ENCODE data around the gene NAA40.

Gene NAA40

DNA sequence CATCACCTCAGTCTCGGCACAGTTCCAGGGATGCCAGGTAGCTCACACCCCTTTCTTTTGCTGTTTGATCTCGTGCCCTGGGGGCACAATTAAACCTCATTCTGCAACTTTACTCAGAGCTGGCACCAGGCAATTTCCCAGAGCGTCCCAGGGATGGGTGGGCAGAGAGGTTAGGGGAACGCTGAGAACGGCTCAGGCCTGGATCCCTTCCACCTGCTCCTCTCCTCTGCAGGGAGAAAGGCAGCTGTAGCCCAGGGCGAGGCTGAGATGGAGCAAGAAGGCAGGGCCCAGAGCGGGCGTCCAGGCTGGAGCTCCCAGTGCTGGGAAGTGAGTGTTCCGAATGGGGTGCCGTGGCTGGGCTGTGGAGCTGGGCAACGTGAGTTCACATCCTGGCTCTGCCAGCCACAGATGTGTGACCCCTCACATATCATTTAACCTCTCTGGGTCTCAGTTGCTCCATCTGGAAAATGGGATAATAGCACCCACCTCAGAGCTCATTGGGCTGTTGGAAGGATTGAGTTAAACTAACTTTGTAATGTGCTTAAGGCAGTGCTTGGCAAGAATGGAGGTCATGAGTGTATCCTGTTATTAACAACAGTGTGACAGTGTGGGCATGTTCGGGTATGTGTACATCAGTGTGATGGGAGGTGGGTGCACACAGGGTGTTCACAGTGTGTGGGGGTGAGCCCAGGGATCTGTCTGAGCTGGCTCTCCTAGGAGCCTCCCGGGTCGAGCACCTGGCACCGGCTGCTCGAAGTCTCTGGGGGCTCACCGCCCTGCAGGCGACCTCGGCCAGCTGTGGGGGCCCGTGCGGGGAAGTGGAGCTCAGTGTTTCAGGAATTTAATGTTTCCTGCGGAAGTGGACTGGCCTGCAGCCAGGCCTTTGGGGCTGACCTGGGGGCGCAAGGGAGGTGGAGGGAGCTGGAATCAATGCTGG lies 63.0 kb downstream of the NAA40 start:
- TF ChIP-seq, protein P1, sequence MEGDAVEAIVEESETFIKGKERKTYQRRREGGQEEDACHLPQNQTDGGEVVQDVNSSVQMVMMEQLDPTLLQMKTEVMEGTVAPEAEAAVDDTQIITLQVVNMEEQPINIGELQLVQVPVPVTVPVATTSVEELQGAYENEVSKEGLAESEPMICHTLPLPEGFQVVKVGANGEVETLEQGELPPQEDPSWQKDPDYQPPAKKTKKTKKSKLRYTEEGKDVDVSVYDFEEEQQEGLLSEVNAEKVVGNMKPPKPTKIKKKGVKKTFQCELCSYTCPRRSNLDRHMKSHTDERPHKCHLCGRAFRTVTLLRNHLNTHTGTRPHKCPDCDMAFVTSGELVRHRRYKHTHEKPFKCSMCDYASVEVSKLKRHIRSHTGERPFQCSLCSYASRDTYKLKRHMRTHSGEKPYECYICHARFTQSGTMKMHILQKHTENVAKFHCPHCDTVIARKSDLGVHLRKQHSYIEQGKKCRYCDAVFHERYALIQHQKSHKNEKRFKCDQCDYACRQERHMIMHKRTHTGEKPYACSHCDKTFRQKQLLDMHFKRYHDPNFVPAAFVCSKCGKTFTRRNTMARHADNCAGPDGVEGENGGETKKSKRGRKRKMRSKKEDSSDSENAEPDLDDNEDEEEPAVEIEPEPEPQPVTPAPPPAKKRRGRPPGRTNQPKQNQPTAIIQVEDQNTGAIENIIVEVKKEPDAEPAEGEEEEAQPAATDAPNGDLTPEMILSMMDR (IDR thresholded peaks at IDR 0.05; ENCODE audit: low read depth, low read length, missing control alignments) = no peak
- Histone ChIP-seq H3K36me3 (replicated peaks) (peaks cover 17% of the 10 kb centered on the region), H3K27ac (no peak overlapping the region), H3K27me3 (replicated peaks) (no peaks in the 10 kb centered on the region), H3K4me3 (ENCODE audit: low read depth, low read length) (no peak overlapping the region)
- DNase-seq = no peak
- in situ Hi-C loops (cut with HindIII; ENCODE audit: low pct_ligation_motif_present, low sequenced_read_pairs) = loop anchor here (5.0 kb wide), 1 partner anchor 136 kb away; no protein-coding TSS in a partner anchor

DNA sequence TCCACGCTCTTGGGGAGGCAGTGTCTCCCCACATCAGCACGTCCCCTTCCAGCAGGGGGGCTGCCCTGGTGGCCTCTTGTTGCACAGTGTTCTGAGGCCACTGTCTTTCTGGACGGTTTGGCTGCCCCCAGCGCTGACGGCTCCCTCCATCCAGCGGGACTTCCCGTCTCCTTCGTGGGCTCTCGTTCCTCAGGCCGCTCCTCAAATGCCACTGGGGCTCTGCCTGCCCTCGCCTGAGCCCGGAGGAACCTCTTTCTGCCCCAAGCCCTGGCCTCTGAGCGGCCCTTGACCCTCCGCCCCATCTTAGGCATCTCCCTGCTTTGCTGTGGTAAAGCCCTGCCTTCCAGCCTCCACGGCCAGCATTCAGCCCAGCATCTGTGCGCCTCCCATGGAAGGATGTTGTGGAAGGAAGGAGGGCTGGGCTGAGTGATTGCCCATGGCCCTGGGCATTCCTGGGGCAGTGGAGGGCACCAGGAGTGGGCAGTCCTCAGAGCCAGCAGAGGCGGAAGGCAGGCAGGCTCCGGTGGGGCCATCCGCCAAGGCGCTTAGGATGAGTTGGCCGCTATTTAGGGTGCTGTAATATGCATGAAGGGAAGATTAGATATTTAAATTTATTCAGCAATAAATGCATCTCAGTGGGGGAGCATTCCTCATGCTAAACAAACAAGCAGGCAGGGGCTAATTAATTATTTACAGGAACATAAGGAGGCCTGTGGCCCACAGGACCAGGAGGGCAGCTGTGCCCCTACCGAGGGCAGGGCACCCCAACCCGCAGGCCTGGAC lies 65.2 kb downstream of the NAA40 start:
- no peaks in the 10 kb centered on the region for H3K36me3 ChIP-seq (replicated peaks)
- no peak overlapping the region for H3K4me3 ChIP-seq (ENCODE audit: low read depth, low read length)
- no peaks in the 10 kb centered on the region for H3K27me3 ChIP-seq (replicated peaks)
- no peak overlapping the region for H3K27ac ChIP-seq
- no peak for DNase-seq
- in situ Hi-C loops (cut with HindIII; ENCODE audit: low pct_ligation_motif_present, low sequenced_read_pairs) = loop anchor here (5.0 kb wide), 1 partner anchor 133 kb away; no protein-coding TSS in a partner anchor
- TF ChIP-seq, protein P1 (IDR thresholded peaks at IDR 0.05; ENCODE audit: low read depth, low read length, missing control alignments) = no peak

DNA sequence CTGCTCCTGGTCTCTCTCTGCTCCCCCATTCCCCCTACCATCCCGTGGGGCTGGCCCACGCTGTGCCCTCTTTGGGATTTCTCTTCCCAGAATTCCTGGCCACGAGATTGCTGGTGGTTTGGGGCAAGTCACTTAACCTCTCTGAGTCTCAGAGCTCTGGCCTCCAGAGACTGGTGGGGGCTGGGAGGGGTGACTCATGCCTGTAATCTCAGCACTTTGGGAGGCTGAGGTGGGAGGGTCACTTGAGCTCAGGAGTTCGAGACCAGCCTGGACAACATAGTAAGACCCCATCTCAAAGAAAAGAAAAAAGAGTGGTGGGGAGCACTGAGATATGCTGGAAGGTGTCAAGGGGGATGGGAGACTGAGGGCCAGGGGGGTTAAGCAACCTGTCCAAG lies 65.8 kb downstream of the NAA40 start:
- TF ChIP-seq, protein P1 (IDR thresholded peaks at IDR 0.05; ENCODE audit: low read depth, low read length, missing control alignments) = no peak
- no peak overlapping the region for H3K27ac ChIP-seq
- H3K4me3 ChIP-seq (ENCODE audit: low read depth, low read length) = no peak overlapping the region
- H3K36me3 ChIP-seq (replicated peaks) = no peaks in the 10 kb centered on the region
- in situ Hi-C loops (cut with HindIII; ENCODE audit: low pct_ligation_motif_present, low sequenced_read_pairs) = loop anchor here (5.0 kb wide), 1 partner anchor 133 kb away; no protein-coding TSS in a partner anchor
- H3K27me3 ChIP-seq (replicated peaks) = no peaks in the 10 kb centered on the region
- DNase-seq = no peak

DNA sequence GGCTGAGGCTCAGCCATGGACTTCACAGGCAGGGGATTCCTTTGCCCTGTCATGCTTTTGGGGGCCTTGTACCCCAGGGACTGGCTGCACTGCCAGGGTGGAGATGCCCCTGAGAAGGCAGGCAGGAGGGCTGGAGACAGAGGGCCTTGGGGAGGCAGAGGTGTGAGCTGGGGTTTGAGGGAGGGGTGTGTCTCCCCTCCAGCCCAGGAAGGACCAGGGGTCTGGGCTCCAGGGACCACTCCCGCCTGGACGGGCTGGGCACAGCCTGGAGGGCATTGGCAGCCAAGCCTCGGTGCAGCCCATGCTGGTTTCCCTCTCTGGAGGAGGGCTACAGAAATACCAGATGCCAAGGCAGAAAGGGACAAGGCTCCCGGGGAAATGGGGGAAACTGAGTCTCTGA lies 66.9 kb downstream of the NAA40 start:
- H3K4me3 ChIP-seq (ENCODE audit: low read depth, low read length) = no peak overlapping the region
- H3K27me3 ChIP-seq (replicated peaks) = no peaks in the 10 kb centered on the region
- TF ChIP-seq, protein P1 (IDR thresholded peaks at IDR 0.05; ENCODE audit: low read depth, low read length, missing control alignments) = no peak
- no peaks in the 10 kb centered on the region for H3K36me3 ChIP-seq (replicated peaks)
- H3K27ac ChIP-seq = no peak overlapping the region
- in situ Hi-C loops (cut with HindIII; ENCODE audit: low pct_ligation_motif_present, low sequenced_read_pairs) = no loop called here
- no peak for DNase-seq

DNA sequence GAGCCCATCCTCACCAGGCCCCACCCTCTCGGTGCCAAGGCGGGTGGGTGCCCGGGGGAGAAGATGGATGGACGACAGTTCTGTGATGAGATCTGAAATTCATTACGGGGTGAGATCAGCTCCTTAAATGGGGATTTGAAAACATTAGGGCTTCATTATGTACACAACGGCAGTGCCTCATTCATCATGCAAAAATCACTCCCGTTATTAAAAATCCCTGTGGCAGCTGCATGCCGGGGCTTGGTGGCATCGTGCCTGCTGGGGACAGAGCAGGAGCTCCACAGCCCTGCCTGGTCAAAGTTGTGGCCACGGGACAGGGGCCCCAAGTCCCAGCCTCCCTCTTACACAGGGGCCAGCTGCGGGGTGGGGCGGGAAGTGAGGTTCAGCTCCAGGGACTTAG lies 67.6 kb downstream of the NAA40 start:
- in situ Hi-C loops (cut with HindIII; ENCODE audit: low pct_ligation_motif_present, low sequenced_read_pairs) = no loop called here
- H3K36me3 ChIP-seq (replicated peaks) = no peaks in the 10 kb centered on the region
- no peaks in the 10 kb centered on the region for H3K27me3 ChIP-seq (replicated peaks)
- TF ChIP-seq, protein P1 (IDR thresholded peaks at IDR 0.05; ENCODE audit: low read depth, low read length, missing control alignments) = no peak
- H3K4me3 ChIP-seq (ENCODE audit: low read depth, low read length) = no peak overlapping the region
- no peak for DNase-seq
- H3K27ac ChIP-seq = no peak overlapping the region
